Astrocyte of the hippocampus (primary cell): Measurements from ENCODE around the gene ANK3.
A peak's percentile ranks its signal among the peaks of the same experiment; 100 is the strongest.

Source experiments
- DNase-seq: peaks from one replicate; pipeline ENCODE4 v3.0.0; 2011; ENCODE audit warnings: low read depth, low spot score

Gene ANK3

GRCh38 chr10:60182691-60183090, 207.0 kb downstream of the ANK3 start:
- DNase-seq: peak; percentile 76

GRCh38 chr10:60176925-60177324, 212.8 kb downstream of the ANK3 start:
- DNase-seq: no peak

DNA sequence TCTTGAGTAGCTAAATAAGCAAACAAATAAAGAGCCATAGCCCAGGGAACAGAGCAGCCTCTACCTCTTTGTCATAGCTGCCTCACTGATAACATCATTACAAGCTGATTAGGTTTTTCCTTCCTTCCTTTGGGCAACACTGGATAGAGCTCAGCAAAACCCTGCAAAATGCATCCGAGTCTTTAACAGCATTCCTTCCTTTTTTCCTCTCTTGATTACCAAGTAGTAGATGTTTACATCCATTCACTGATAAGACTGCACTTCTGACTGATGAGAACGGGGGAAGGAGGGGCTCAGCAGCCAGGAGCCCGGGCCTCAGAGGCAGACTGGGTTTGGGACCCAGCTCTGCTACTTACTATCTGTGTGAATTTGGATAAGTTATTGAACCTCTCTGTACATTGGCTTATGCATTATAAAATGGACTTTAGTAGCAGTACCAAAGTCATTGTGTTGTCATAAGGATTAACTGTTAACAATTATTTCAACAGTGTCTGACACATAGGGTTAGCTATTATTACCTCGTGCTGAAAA, 214.2 kb downstream of the ANK3 start:
- peak; percentile 28 for DNase-seq

DNA sequence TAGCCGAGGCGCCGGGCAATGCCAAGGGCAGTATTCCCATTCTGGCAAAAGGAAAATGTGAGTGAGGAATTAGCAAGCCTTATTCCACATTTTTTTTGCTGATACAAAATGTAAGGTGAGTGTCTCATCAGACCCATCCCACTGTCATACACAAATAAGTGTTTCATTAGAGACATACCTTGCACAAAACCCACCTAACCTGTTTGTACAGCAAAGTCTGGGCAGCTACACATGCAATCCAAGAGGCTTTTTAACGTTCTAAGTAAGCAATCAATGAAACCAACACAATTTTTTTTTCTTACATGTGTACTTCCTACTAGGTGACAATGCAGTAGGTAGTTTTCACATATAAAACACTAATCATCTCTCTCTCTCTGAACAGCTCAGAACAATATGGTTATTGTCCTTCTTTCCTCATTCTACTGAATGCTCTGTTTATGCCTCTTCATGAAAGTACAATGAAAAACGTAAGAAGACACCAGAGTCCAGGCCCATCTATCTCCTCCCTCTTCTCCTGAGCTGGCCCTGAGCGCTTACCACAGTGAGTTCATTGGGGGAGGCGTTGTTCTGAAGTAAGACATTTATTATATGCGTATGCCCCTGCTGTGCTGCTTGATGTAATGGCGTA, 217.2 kb downstream of the ANK3 start:
- DNase-seq: no peak

DNA sequence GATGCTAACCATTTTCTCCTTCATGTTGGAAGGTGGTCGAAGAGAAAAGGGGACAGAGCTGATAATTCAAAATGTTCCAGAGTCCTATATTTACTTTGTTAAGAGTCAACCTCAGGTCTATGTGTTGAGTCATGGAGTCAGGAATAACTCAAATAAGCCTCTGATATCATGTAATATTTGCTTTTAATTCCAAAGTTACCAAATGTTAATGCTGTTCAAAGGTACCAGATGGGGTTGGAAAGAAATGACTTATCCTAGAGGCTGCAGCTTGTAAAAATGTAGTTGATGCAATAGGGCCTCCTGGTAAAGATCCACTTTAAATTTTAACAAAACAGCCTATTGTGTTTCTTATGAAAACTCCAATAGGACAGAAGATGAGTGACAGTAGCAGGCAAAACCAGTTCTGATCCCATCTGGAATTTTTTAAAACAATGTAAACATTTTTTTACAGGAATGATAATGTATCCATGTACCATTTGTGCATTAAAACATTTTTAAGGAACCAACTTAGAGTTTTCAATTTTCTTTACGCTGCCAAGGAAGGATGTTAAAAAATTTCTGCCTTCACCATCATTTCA, 218.2 kb downstream of the ANK3 start:
- no peak for DNase-seq

GRCh38 chr10:60170250-60170649, 219.4 kb downstream of the ANK3 start:
- DNase-seq: no peak

- no peak for DNase-seq
Measured at GRCh38 chr10:60169111-60169510, 220.6 kb downstream of the ANK3 start.

DNA sequence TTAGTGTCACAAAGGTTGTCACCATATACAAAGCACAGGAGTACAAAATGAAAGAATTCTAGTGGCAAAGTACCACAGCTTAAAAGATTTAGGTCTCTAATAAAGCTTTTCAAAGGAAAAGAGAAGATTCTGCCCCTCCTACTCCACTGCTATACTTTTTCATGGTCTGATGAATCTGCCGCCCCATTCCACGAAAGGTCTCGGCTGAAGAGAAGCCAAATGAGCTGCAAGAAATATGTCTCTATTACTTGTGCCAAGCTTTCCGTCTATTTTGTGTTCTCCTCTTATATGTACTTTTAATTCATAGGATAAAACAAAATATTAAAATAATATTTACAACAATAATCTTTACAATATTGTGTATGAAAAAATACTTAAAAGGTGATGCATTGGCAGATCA, 222.6 kb downstream of the ANK3 start:
- DNase-seq: no peak

DNA sequence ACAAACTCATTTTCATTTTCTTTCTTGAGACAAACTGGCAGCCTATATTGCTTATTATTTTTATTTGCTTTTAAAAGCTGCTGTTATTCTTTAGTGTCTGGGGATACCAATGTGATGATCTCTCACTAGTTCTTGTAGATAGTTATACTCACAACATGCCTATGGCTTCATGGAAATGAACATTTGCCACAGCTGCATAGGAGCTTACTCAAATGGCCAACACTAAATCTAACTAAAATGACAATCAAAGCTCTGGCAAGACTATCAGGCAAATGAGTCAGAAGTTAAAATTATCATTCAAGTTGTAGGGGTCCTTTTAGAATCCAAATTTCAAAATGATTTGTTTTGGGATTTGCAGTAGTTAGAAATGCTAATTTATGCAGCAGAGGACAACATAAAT, 225.9 kb downstream of the ANK3 start:
- DNase-seq: no peak

DNA sequence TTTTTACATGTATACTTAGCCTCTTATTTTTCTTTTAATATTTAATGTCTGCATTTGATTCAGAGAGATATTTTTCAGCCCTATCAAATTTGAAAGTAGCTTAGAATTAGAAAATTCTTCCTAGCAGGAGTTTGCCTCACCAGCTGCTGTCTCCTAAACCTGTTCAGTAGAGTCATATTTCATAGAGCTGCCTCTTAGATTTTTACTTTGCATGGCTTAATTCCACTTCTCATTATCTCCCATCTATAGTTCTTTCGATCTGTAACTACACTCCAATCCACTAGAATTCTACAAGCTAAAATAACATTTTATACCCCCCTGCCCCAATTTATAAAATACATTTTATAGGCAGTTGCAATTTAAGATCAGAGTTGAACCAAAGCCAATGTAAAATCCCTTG, 227.0 kb downstream of the ANK3 start:
- DNase-seq: no peak

- no peak for DNase-seq
Measured at GRCh38 chr10:60155943-60156683, 233.6 kb downstream of the ANK3 start.

DNA sequence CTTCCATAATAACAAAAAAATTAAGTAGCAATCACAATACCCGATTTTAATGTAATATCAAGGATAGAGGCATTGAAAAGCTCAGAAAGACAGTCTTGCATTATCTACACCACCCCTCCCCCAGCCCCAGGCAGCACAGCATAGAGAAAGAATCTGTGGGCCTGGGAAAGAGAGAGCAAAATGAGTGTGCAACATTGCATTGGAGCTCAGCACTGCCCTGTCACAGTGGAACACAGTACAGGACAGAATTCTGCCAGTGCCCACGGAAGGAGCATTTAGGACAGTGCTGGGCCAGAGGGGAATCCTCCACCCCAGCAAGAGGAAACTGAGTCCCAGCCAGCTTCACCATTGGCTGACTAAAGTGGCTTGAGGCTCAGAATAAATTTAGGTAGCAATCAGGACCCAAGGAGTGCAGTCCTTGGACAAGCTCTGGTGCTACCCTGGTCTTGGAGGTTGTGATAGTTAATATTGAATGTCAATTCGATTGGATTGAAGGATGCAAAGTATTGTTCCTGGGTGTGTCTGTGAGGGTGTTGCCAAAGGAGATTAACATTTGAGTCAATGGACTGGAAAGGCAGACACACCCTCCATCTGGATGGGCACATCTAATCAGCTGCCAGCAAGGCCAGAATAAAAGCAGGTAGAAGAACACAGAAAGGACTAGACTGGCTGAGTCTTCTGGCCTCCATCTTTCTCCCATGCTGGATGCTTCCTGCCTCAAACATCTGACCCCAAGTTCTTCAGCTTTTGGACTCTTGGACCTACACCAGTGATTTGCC, 234.4 kb downstream of the ANK3 start:
- no peak for DNase-seq

DNA sequence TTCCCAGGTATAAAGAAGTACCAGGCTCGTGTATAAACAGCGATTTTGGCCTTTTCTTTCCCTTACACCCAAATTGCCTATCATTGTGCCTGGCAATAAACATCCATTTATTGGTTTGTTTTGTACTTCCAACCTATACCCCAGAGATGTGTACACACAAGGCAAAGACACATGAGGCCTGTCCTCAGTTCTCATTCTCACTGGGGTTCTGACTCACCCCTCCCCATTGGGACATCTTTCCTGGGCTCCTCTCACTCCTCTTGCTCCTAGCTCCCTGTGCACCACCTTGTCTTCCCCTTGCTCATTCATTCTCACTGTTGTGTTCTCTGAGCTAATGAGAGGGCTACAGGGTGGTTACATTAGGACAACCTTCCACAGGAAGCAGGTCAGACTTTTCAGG, 240.7 kb downstream of the ANK3 start:
- DNase-seq: no peak

DNA sequence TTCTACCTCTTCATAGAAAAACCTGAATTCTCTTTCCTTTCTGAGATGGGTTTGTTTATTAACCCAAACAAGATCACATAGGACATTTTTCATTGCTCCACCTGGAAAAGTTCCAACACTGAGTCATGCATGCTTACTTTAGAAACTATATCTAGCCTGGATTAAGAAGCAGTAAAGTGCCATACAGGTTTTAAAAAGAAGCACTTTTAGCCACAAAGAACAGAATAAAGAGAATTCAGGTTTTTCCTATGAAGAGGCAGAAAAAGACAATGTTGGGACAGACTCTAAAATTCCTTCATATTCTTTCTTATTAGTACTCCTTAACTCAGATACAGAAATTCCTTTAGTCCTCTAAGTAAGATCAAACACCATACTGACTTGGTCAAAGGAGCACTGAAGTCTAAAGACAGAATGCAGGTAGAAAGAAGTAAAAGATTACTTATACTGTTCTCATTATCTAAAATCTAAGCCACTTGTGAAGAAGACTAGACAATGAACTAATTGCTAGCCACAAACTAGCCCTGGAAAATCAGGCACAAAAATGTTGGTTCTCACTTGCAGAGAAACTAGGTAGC, 241.3 kb downstream of the ANK3 start:
- peak; percentile 87 for DNase-seq

DNA sequence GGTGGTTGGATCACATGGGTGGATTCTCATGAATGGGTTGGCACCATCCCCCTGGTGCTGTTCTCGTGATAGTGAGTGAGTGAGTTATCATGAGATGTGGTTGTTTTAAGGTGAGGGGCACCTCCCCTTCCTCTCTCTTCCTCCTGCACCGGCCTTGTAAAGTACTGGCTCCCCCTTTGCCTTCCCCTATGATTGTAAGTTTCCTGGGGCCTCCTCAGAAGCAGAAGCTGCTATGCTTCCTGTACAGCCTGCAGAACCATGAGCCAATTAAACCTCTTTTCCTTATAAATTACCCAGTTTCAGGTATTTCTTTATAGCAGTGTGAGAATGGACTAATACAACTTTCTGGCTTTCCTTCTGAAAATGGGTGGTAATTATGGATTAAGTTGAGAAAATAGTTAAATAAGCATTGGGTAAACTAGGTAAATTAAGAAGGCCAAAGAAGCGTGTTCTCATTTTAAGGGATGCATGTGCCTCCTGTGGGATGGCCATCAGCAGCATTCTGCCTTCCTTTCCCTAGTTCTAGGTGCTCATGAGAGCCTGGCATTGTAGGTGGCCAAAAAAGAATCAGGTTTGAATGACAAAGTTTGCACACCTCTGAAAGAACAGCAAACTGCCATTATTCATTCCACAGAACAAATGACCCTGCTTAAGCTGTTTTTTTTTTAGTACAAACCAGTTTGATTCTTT, 242.0 kb downstream of the ANK3 start:
- DNase-seq: no peak

- no peak for DNase-seq
Measured at GRCh38 chr10:60147025-60147424, 242.7 kb downstream of the ANK3 start.

GRCh38 chr10:60144099-60144498, 245.6 kb downstream of the ANK3 start:
- DNase-seq: no peak

- no peak for DNase-seq
Measured at GRCh38 chr10:60142736-60143135, 246.9 kb downstream of the ANK3 start.

- no peak for DNase-seq
Measured at GRCh38 chr10:60141896-60142559, 247.6 kb downstream of the ANK3 start.
